Thyroid gland (tissue), 4 donors: Measurements from ENCODE around the gene CHMP2A. TPM values are rescaled to one million over a fixed set of nuclear protein-coding genes. Genes with fewer than 3 reads are reported as not detected.

Experiments used
- DNase-seq, 2 donors: peaks; one replicate each; pipeline ENCODE4 v3.0.0-alpha.2; 2019
- H3K27ac ChIP-seq, 3 donors: fragments of 200-600 bp; sonication (generic); 1 replicate in 2 of 3; 2 replicates in 1 of 3; pipeline ENCODE4 v1.5.1; 2016 to 2019; ENCODE audit warnings: mild to moderate bottlenecking in 1 of 3, moderate library complexity in 1 of 3
- H3K27me3 ChIP-seq: fragments of 200-600 bp; sonication (generic); one replicate; pipeline ENCODE4 v1.5.1; 2019
- H3K36me3 ChIP-seq, 2 donors: fragments of 200-600 bp; sonication (generic); one replicate each; pipeline ENCODE4 v1.5.1; 2016 to 2019
- H3K4me1 ChIP-seq, 2 donors: fragments of 200-600 bp; sonication (generic); one replicate each; pipeline ENCODE4 v1.5.1; 2017 to 2019
- H3K4me3 ChIP-seq, 3 donors: fragments of 200-600 bp; sonication (generic); replicated peaks in 1 of 3; 1 replicate in 2 of 3; 2 replicates in 1 of 3; pipeline ENCODE4 v1.5.1; 2016; ENCODE audit warnings: mild to moderate bottlenecking in 1 of 3
- H3K9me3 ChIP-seq: fragments of 200-600 bp; sonication (generic); one replicate; pipeline ENCODE4 v1.5.1; 2017
- POLR2A ChIP-seq, 2 donors: fragments of 450-650 bp; IDR thresholded peaks; one replicate each; pipeline ENCODE4 v1.6.1; 2017; ENCODE audit warnings: antibody characterized with exemption in 2 of 2, mild to moderate bottlenecking in 2 of 2, moderate library complexity in 1 of 2
- WGBS, 2 donors: methylation state at CpG; one replicate each; pipeline ENCODE4 v1.1.5; 2017; 5-methylcytosine and 5-hydroxymethylcytosine counted together
- intact Hi-C: fragments of 100-400 bp; cut with DNase I; formaldehyde crosslinking; loops from one replicate; pipeline ENCODE4 v1.15.1; 2023
- total RNA-seq, 4 donors: library from RNA; depleted of rRNA; stranded (reverse); fragments of >200 nt; gene quantifications; one replicate each; pipeline ENCODE4 v1.2.3, GENCODE V29; 2016
- TF ChIP-seq, protein P1 (sequence below), 6 experiments: fragments of 200-600 bp in 3 of 6; fragments of 450-650 bp in 3 of 6; sonication (generic) in 3 of 6; IDR thresholded peaks; one replicate each; pipeline ENCODE4 v1.5.1; 2016 to 2019; ENCODE audit warnings: antibody characterized with exemption in 6 of 6, mild to moderate bottlenecking in 2 of 6, inconsistent platforms in 1 of 6, moderate library complexity in 1 of 6

Gene CHMP2A
- total RNA-seq, 4 donors from 2014 or later: 123 to 155 (median 148) TPM

GRCh38 chr19:58549664-58550361 lies 5.1 kb downstream of the CHMP2A start:
- H3K9me3 ChIP-seq: no peaks in the 10 kb centered on the region
- no peak for TF ChIP-seq POLR2A (IDR thresholded peaks at IDR 0.05)
- TF ChIP-seq, protein P1, sequence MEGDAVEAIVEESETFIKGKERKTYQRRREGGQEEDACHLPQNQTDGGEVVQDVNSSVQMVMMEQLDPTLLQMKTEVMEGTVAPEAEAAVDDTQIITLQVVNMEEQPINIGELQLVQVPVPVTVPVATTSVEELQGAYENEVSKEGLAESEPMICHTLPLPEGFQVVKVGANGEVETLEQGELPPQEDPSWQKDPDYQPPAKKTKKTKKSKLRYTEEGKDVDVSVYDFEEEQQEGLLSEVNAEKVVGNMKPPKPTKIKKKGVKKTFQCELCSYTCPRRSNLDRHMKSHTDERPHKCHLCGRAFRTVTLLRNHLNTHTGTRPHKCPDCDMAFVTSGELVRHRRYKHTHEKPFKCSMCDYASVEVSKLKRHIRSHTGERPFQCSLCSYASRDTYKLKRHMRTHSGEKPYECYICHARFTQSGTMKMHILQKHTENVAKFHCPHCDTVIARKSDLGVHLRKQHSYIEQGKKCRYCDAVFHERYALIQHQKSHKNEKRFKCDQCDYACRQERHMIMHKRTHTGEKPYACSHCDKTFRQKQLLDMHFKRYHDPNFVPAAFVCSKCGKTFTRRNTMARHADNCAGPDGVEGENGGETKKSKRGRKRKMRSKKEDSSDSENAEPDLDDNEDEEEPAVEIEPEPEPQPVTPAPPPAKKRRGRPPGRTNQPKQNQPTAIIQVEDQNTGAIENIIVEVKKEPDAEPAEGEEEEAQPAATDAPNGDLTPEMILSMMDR (IDR thresholded peaks at IDR 0.05): no peak
- peaks cover 53 to 58% of the 10 kb centered on the region in 2 donors for H3K36me3 ChIP-seq
- no peak overlapping the region for H3K4me3 ChIP-seq
- intact Hi-C loops: no loop called here
- peaks cover 25 to 29% of the 10 kb centered on the region in 2 donors for H3K4me1 ChIP-seq
- H3K27me3 ChIP-seq: no peaks in the 10 kb centered on the region
- no peak for DNase-seq
- no peak overlapping the region for H3K27ac ChIP-seq
- WGBS, 2 donors: 81 to 93% methylated on average over 9 to 10 of the region's 11 CpGs

- no peak overlapping the region for H3K27ac ChIP-seq
- no peak overlapping the region for H3K4me3 ChIP-seq
- H3K36me3 ChIP-seq: peaks cover 53 to 58% of the 10 kb centered on the region in 2 donors
- intact Hi-C loops: no loop called here
- H3K9me3 ChIP-seq: no peaks in the 10 kb centered on the region
- peaks cover 21 to 25% of the 10 kb centered on the region in 2 donors for H3K4me1 ChIP-seq
- WGBS, 2 donors: 71 to 96% methylated on average over 2 to 10 of the region's 20 CpGs
- no peaks in the 10 kb centered on the region for H3K27me3 ChIP-seq
- DNase-seq: no peak
- no peak for TF ChIP-seq POLR2A (IDR thresholded peaks at IDR 0.05)
- TF ChIP-seq, protein P1 (IDR thresholded peaks at IDR 0.05): no peak
Measured at GRCh38 chr19:58548859-58549663, 5.8 kb downstream of the CHMP2A start.

GRCh38 chr19:58547323-58548312 lies 7.3 kb downstream of the CHMP2A start:
- Histone ChIP-seq H3K36me3 (peaks cover 53 to 57% of the 10 kb centered on the region in 2 donors), H3K27ac (no peak overlapping the region), H3K27me3 (no peaks in the 10 kb centered on the region), H3K9me3 (no peaks in the 10 kb centered on the region), H3K4me3 (no peak overlapping the region), H3K4me1 (peaks cover 22 to 23% of the 10 kb centered on the region in 2 donors)
- intact Hi-C loops: no loop called here
- no peak for TF ChIP-seq POLR2A (IDR thresholded peaks at IDR 0.05)
- TF ChIP-seq, protein P1 (IDR thresholded peaks at IDR 0.05): no peak
- 93 to 94% methylated on average over 18 of the region's 18 CpGs for WGBS, 2 donors
- no peak for DNase-seq

DNA sequence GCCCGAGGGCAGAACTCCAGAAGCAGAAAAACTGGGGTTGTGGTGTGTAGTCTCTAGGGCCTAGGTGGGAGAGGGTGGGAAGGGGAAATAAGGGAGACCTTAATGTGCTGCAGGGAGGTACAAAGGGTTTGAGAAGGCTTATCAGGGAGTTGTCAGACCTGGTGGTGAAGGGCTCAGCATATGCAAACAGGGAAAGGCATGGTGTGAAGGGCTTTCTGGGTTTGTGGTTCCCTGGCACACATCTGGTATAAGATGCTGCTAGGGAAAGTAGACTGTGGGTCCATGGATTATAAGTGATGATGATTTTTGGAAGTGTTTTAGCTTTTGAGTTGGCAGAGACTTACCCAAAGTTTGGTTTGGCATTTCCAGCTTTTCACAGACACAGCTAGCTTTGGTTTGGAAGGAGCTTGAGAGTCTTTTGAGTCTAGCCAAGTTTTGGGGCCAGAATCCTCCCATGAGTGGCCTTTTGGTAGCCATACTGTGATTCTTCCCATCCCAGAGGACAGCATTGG lies 8.8 kb downstream of the CHMP2A start:
- no peak overlapping the region for H3K27ac ChIP-seq
- TF ChIP-seq, protein P1 (IDR thresholded peaks at IDR 0.05): no peak
- no peak for TF ChIP-seq POLR2A (IDR thresholded peaks at IDR 0.05)
- peak overlapping the region in 1 of 3 donors; percentile 96 for H3K4me3 ChIP-seq
- H3K27me3 ChIP-seq: no peaks in the 10 kb centered on the region
- H3K36me3 ChIP-seq: peaks cover 41 to 42% of the 10 kb centered on the region in 2 donors
- H3K9me3 ChIP-seq: no peaks in the 10 kb centered on the region
- 25 to 35% methylated on average over 1 of the region's 1 CpG for WGBS, 2 donors
- intact Hi-C loops: no loop called here
- peaks cover 22 to 23% of the 10 kb centered on the region in 2 donors for H3K4me1 ChIP-seq
- no peak for DNase-seq
